Measurements from ENCODE around the gene FAM171A1.
A peak's percentile ranks its signal among the peaks of the same experiment; 100 is the strongest.

FAM171A1 gene

DNA sequence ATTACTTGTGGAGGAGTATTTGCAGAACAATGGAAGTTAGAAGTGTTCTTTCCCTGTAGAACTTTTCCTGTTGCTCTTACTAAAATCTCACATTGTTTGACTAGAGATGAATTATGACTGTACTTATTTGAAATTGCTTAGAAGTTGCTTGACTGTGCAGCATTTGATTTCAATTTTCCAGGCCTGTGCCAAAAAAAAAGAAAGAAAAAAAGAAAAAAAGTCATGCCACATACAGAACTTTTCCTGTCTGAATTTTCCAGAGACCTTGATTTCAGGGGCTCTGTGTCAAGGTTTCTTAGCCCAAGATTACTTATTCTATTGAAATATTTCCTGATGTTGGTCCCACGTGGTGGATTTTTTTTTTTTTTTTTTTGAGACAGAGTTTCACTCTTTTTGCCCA is 3.5 kb upstream of the FAM171A1 start:
- Histone ChIP-seq H3K27me3 (ENCODE audit: control insufficient read depth, insufficient read depth, low read length, poor library complexity, severe bottlenecking) (peaks cover 11% of the 10 kb centered on the region), H3K9me3 (ENCODE audit: control insufficient read depth, low read length) (no peaks in the 10 kb centered on the region), H3K4me3 (ENCODE audit: insufficient read depth, low read depth, low read length) (no peak overlapping the region), H3K4me1 (ENCODE audit: control insufficient read depth, insufficient read depth, low read length) (no peaks in the 10 kb centered on the region), H3K27ac (ENCODE audit: insufficient read depth, low read depth, low read length, poor library complexity, severe bottlenecking) (no peak overlapping the region), H3K36me3 (ENCODE audit: control insufficient read depth, insufficient read depth, low read length) (no peaks in the 10 kb centered on the region)
- WGBS, 2 experiments: 38% methylated on average over 1 of the region's 1 CpG; no CpG with 5 or more reads in 1 of the 2 experiments

DNA sequence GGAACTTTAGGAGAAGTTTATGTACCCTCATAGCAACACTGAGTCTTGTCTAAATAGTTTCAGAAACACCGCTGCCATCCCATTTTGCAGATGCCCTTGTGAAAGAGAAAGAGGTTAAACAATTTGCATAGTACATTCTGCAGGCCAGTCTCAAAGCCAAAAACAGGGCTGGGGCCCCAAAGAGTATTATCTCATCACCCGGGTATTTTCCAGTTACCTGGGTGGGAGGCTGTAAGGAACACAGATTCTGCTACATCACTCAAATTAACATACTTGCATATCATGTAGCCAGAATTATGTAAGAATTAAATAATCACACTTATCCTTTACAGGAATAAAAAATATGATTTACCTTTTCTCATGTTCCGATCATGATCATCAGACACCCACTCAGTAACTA is 3.1 kb upstream of the FAM171A1 start:
- no peak overlapping the region for H3K4me3 ChIP-seq (ENCODE audit: insufficient read depth, low read depth, low read length)
- 80 to 85% methylated on average over 2 of the region's 3 CpGs for WGBS, 2 experiments
- no peaks in the 10 kb centered on the region for H3K36me3 ChIP-seq (ENCODE audit: control insufficient read depth, insufficient read depth, low read length)
- no peaks in the 10 kb centered on the region for H3K9me3 ChIP-seq (ENCODE audit: control insufficient read depth, low read length)
- no peaks in the 10 kb centered on the region for H3K4me1 ChIP-seq (ENCODE audit: control insufficient read depth, insufficient read depth, low read length)
- peaks cover 11% of the 10 kb centered on the region for H3K27me3 ChIP-seq (ENCODE audit: control insufficient read depth, insufficient read depth, low read length, poor library complexity, severe bottlenecking)
- H3K27ac ChIP-seq (ENCODE audit: insufficient read depth, low read depth, low read length, poor library complexity, severe bottlenecking): no peak overlapping the region

GRCh38 chr10:15373199-15373598 is 2.1 kb upstream of the FAM171A1 start:
- Histone ChIP-seq H3K27me3 (ENCODE audit: control insufficient read depth, insufficient read depth, low read length, poor library complexity, severe bottlenecking) (peaks cover 19% of the 10 kb centered on the region), H3K27ac (ENCODE audit: insufficient read depth, low read depth, low read length, poor library complexity, severe bottlenecking) (no peak overlapping the region), H3K36me3 (ENCODE audit: control insufficient read depth, insufficient read depth, low read length) (no peaks in the 10 kb centered on the region), H3K9me3 (ENCODE audit: control insufficient read depth, low read length) (no peaks in the 10 kb centered on the region), H3K4me1 (ENCODE audit: control insufficient read depth, insufficient read depth, low read length) (no peaks in the 10 kb centered on the region), H3K4me3 (ENCODE audit: insufficient read depth, low read depth, low read length) (no peak overlapping the region)
- 93 to 97% methylated on average over 2 of the region's 2 CpGs for WGBS, 2 experiments

GRCh38 chr10:15370212-15370855 is 755 bp downstream of the FAM171A1 start:
- Histone ChIP-seq H3K27ac (ENCODE audit: insufficient read depth, low read depth, low read length, poor library complexity, severe bottlenecking) (no peak overlapping the region), H3K4me3 (ENCODE audit: insufficient read depth, low read depth, low read length) (peak overlapping the region; percentile 56), H3K27me3 (ENCODE audit: control insufficient read depth, insufficient read depth, low read length, poor library complexity, severe bottlenecking) (peaks cover 20% of the 10 kb centered on the region), H3K9me3 (ENCODE audit: control insufficient read depth, low read length) (no peaks in the 10 kb centered on the region), H3K4me1 (ENCODE audit: control insufficient read depth, insufficient read depth, low read length) (no peaks in the 10 kb centered on the region), H3K36me3 (ENCODE audit: control insufficient read depth, insufficient read depth, low read length) (no peaks in the 10 kb centered on the region)
- 0% methylated on average over 64 to 65 of the region's 65 CpGs for WGBS, 2 experiments

GRCh38 chr10:15369256-15370211 is 1.6 kb downstream of the FAM171A1 start:
- H3K9me3 ChIP-seq (ENCODE audit: control insufficient read depth, low read length): no peaks in the 10 kb centered on the region
- H3K4me1 ChIP-seq (ENCODE audit: control insufficient read depth, insufficient read depth, low read length): no peaks in the 10 kb centered on the region
- no peak overlapping the region for H3K27ac ChIP-seq (ENCODE audit: insufficient read depth, low read depth, low read length, poor library complexity, severe bottlenecking)
- peak overlapping the region; percentile 56 for H3K4me3 ChIP-seq (ENCODE audit: insufficient read depth, low read depth, low read length)
- WGBS, 2 experiments: 19 to 24% methylated on average over 27 to 29 of the region's 29 CpGs
- peaks cover 20% of the 10 kb centered on the region for H3K27me3 ChIP-seq (ENCODE audit: control insufficient read depth, insufficient read depth, low read length, poor library complexity, severe bottlenecking)
- no peaks in the 10 kb centered on the region for H3K36me3 ChIP-seq (ENCODE audit: control insufficient read depth, insufficient read depth, low read length)

- 93 to 95% methylated on average over 6 to 7 of the region's 7 CpGs for WGBS, 2 experiments
These were observed 2.8 kb downstream of the FAM171A1 start for GRCh38 chr10:15368101-15368855.

DNA sequence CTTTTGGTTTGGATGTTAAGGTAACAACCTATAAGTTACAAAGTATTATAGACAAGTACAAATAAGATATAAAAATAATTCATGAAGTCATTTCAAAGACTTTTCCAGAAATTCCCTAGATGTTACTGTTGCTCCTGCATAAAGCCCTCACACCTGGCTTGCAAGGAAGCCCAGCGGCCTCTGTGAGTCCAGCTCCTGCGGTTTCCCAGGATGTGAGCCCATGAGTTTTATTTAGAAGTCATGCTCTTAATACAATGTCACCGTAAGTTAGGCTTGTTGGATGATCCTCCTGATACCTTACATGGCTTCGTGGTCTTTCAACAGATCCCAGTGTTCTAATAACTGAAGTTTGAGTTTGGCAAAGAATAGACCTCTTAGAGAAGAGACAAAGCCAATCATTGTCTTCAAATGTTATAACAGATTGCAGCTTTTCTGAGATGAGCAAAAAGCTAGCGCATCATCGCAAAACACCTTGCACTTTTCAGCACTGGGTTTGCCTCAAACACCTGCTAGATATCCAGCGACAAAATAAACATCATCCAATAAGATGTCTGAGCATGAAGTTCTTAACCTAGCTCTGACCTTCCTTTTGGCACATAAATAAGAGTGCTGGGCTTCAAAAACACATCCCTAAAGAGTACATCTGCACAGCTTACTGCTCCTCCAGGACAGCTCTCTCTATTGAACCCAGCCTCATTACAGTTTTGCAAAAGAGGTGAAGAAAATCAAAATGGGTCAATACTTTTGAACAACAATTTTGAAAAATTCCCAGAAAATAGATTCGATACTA is 3.6 kb downstream of the FAM171A1 start:
- peaks cover 20% of the 10 kb centered on the region for H3K27me3 ChIP-seq (ENCODE audit: control insufficient read depth, insufficient read depth, low read length, poor library complexity, severe bottlenecking)
- H3K27ac ChIP-seq (ENCODE audit: insufficient read depth, low read depth, low read length, poor library complexity, severe bottlenecking): no peak overlapping the region
- no peaks in the 10 kb centered on the region for H3K36me3 ChIP-seq (ENCODE audit: control insufficient read depth, insufficient read depth, low read length)
- 92 to 93% methylated on average over 8 of the region's 8 CpGs for WGBS, 2 experiments
- no peaks in the 10 kb centered on the region for H3K9me3 ChIP-seq (ENCODE audit: control insufficient read depth, low read length)
- H3K4me3 ChIP-seq (ENCODE audit: insufficient read depth, low read depth, low read length): no peak overlapping the region
- H3K4me1 ChIP-seq (ENCODE audit: control insufficient read depth, insufficient read depth, low read length): no peaks in the 10 kb centered on the region

More at GRCh38 chr10:15368101-15368855, 2.8 kb downstream of the FAM171A1 start:
- H3K9me3 ChIP-seq (ENCODE audit: control insufficient read depth, low read length): no peaks in the 10 kb centered on the region
- no peak overlapping the region for H3K27ac ChIP-seq (ENCODE audit: insufficient read depth, low read depth, low read length, poor library complexity, severe bottlenecking)
- no peaks in the 10 kb centered on the region for H3K36me3 ChIP-seq (ENCODE audit: control insufficient read depth, insufficient read depth, low read length)
- H3K27me3 ChIP-seq (ENCODE audit: control insufficient read depth, insufficient read depth, low read length, poor library complexity, severe bottlenecking): peaks cover 20% of the 10 kb centered on the region
- H3K4me3 ChIP-seq (ENCODE audit: insufficient read depth, low read depth, low read length): no peak overlapping the region
- no peaks in the 10 kb centered on the region for H3K4me1 ChIP-seq (ENCODE audit: control insufficient read depth, insufficient read depth, low read length)

DNA sequence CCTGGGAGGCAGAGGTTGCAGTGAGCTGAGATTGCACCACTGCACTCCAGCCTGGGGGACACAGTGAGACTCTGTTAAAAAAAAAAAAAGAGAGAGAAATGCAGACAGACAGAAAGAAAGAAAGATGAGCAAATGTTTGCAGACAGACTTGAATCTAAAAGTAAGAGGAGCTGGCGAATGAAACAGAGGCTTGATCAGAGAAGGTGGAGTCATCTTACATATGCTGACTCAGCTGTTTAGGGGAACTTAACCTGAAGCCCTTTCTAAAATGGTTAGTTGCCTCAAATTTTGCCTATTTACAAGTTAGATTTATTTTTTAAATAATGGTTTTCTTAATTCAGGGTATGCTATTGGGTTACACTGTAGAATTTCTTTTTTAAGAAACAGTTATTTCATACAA is 5.4 kb downstream of the FAM171A1 start:
- Histone ChIP-seq H3K4me1 (ENCODE audit: control insufficient read depth, insufficient read depth, low read length) (no peaks in the 10 kb centered on the region), H3K9me3 (ENCODE audit: control insufficient read depth, low read length) (no peaks in the 10 kb centered on the region), H3K27ac (ENCODE audit: insufficient read depth, low read depth, low read length, poor library complexity, severe bottlenecking) (no peak overlapping the region), H3K4me3 (ENCODE audit: insufficient read depth, low read depth, low read length) (no peak overlapping the region), H3K36me3 (ENCODE audit: control insufficient read depth, insufficient read depth, low read length) (no peaks in the 10 kb centered on the region), H3K27me3 (ENCODE audit: control insufficient read depth, insufficient read depth, low read length, poor library complexity, severe bottlenecking) (peaks cover 9% of the 10 kb centered on the region)
- WGBS, 2 experiments: 89 to 94% methylated on average over 1 of the region's 1 CpG

DNA sequence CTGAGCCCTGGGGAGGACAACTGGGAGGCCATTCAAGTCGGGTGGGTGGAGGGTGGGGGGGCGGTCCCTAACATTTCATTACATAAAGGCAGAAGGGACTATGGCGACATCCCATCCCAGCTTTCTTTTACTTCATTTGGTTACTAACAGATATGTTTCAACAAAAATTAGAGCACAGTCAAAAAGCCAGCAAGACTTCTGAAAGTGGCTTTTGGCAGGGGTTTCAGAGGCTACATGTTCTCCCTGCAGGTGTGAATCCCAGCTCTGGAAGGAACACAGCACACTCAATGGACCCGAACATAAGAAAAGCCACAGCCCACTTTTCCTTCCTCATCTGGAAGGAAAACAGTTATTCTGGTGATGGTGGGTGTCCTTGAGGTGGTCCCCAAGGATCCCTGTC is 7.1 kb downstream of the FAM171A1 start:
- WGBS, 2 experiments: 90 to 100% methylated on average over 2 to 4 of the region's 4 CpGs
- H3K27ac ChIP-seq (ENCODE audit: insufficient read depth, low read depth, low read length, poor library complexity, severe bottlenecking): no peak overlapping the region
- H3K4me1 ChIP-seq (ENCODE audit: control insufficient read depth, insufficient read depth, low read length): no peaks in the 10 kb centered on the region
- peaks cover 9% of the 10 kb centered on the region for H3K27me3 ChIP-seq (ENCODE audit: control insufficient read depth, insufficient read depth, low read length, poor library complexity, severe bottlenecking)
- H3K9me3 ChIP-seq (ENCODE audit: control insufficient read depth, low read length): no peaks in the 10 kb centered on the region
- H3K4me3 ChIP-seq (ENCODE audit: insufficient read depth, low read depth, low read length): no peak overlapping the region
- no peaks in the 10 kb centered on the region for H3K36me3 ChIP-seq (ENCODE audit: control insufficient read depth, insufficient read depth, low read length)
